22Rv1 (cell line): ENCODE results near the gene RDH5.

Experiments
- ZFX ChIP-seq: fragments of 450-650 bp; IDR thresholded peaks from 2 replicates; pipeline ENCODE4 v1.6.1; 2017; ENCODE audit warnings: antibody characterized with exemption, borderline replicate concordance
- TF ChIP-seq, protein P1 (sequence below): fragments of 450-650 bp; IDR thresholded peaks from 2 replicates; pipeline ENCODE4 v1.5.1; 2017; ENCODE audit warnings: mild to moderate bottlenecking

- TF ChIP-seq, protein P1, sequence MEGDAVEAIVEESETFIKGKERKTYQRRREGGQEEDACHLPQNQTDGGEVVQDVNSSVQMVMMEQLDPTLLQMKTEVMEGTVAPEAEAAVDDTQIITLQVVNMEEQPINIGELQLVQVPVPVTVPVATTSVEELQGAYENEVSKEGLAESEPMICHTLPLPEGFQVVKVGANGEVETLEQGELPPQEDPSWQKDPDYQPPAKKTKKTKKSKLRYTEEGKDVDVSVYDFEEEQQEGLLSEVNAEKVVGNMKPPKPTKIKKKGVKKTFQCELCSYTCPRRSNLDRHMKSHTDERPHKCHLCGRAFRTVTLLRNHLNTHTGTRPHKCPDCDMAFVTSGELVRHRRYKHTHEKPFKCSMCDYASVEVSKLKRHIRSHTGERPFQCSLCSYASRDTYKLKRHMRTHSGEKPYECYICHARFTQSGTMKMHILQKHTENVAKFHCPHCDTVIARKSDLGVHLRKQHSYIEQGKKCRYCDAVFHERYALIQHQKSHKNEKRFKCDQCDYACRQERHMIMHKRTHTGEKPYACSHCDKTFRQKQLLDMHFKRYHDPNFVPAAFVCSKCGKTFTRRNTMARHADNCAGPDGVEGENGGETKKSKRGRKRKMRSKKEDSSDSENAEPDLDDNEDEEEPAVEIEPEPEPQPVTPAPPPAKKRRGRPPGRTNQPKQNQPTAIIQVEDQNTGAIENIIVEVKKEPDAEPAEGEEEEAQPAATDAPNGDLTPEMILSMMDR = no peak
- TF ChIP-seq ZFX = no peak
These were observed 25.5 kb upstream of the RDH5 start for GRCh38 chr12:55694651-55695050.
